Measurements from ENCODE around the gene MMP19. TPM values are rescaled to one million over a fixed set of nuclear protein-coding genes. Genes with fewer than 3 reads are reported as not detected.

MMP19 gene
- total RNA-seq, 1 experiment from 2014 or later, result 0.04 TPM

DNA sequence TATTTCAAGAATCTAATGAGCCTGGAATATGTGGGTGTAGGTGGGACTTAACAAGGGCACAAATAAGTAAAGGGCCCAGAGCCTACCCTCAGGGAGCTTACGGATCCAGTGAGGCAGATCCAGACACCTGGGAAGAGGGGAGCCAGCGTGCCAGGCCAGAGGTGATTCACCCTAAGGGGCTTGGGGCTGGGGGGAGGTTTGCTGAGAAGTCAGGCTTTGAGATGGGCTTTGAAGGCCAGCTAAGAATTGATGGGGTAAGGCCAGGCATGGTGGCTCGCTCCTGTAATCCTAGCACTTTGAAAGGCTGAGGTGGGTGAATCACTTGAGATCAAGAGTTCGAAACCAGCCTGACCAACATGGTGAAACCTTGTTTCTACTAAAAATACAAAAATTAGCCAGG is 695 bp upstream of the MMP19 start:
- no peaks in the 10 kb centered on the region for H3K27me3 ChIP-seq (ENCODE audit: low read length)
- no peak overlapping the region for H3K4me3 ChIP-seq (ENCODE audit: low read length)
- H2AFZ ChIP-seq (ENCODE audit: low read length), result no peak overlapping the region
- no peak for TF ChIP-seq EZH2 (IDR thresholded peaks at IDR 0.05; ENCODE audit: low read length, unreplicated experiment)
- ATAC-seq (no peak), DNase-seq (no peak)
- intact Hi-C loops (cut with micrococcal nuclease), result no loop called here
- no peaks in the 10 kb centered on the region for H3K79me2 ChIP-seq (ENCODE audit: low read length)
- peaks cover 9% of the 10 kb centered on the region for H3K4me1 ChIP-seq (ENCODE audit: insufficient read depth, low read length)
- no peak overlapping the region for H3K9ac ChIP-seq (ENCODE audit: low read length)
- H3K4me2 ChIP-seq (ENCODE audit: low read length), result no peak overlapping the region
- ChIA-PET POLR2A (ENCODE audit: unreplicated experiment) (no interaction called here), CTCF (no interaction called here)
- H3K27ac ChIP-seq (ENCODE audit: low read length), result no peak overlapping the region
- H3K9me2 ChIP-seq (replicated peaks; ENCODE audit: low read length), result no peaks in the 10 kb centered on the region
- no TSS peak for BruUV-seq (replicated peaks)
- H3K9me3 ChIP-seq (ENCODE audit: low read length), result no peaks in the 10 kb centered on the region
- H3F3A ChIP-seq (ENCODE audit: low read length, unreplicated experiment), result no peaks in the 10 kb centered on the region
- H3K36me3 ChIP-seq (ENCODE audit: low read depth, low read length), result no peaks in the 10 kb centered on the region
- no peaks in the 10 kb centered on the region for H4K20me1 ChIP-seq (ENCODE audit: low read length)

DNA sequence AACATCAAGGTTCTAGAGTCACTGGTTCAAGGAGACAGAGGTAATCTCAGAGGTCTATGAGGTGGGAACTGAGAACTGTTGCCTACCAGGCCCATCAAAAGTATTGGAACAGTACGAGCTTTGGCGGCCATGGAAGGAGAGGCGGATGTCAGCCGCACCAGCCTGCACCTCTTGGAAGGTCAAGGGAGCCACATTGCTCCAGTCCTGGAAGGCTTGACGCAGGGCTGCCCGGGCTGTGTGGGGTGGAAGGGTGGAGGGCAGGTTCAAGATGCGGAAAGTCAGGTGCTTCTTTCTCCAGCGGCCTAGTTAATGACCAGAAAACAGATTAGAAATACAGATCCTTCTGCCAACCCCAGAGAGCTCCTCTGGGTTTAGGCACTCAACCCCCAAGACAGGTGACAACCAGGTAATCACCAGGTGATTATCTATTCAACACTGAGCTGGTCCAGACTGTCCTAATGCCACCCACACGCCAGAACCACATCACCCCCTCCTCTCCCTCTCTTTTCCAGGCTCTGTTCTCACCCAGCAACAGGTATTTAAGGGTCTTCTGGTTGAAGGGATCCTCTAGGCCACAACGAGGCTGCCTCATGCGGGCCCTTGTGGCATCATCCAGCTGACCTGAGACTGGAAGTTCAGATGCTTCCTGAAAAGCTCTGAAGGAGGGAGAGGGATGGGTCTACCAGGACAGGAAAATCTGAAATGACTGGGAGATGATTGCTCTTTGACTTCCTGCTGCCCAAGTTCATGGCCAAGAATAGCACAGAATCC is 2.0 kb downstream of the MMP19 start:
- H4K20me1 ChIP-seq (ENCODE audit: low read length), result no peaks in the 10 kb centered on the region
- ChIA-PET POLR2A (ENCODE audit: unreplicated experiment) (no interaction called here), CTCF (no interaction called here)
- no peaks in the 10 kb centered on the region for H3F3A ChIP-seq (ENCODE audit: low read length, unreplicated experiment)
- no peak overlapping the region for H3K4me2 ChIP-seq (ENCODE audit: low read length)
- H2AFZ ChIP-seq (ENCODE audit: low read length), result no peak overlapping the region
- intact Hi-C loops (cut with micrococcal nuclease), result no loop called here
- BruUV-seq (replicated peaks), result no TSS peak
- no peaks in the 10 kb centered on the region for H3K36me3 ChIP-seq (ENCODE audit: low read depth, low read length)
- peaks cover 9% of the 10 kb centered on the region for H3K4me1 ChIP-seq (ENCODE audit: insufficient read depth, low read length)
- H3K9me3 ChIP-seq (ENCODE audit: low read length), result no peaks in the 10 kb centered on the region
- H3K27ac ChIP-seq (ENCODE audit: low read length), result no peak overlapping the region
- H3K9ac ChIP-seq (ENCODE audit: low read length), result no peak overlapping the region
- TF ChIP-seq EZH2phosphoT487 (IDR thresholded peaks at IDR 0.05; ENCODE audit: borderline replicate concordance, low read length) (no peak), EZH2 (IDR thresholded peaks at IDR 0.05; ENCODE audit: low read length, unreplicated experiment) (no peak)
- TF ChIP-seq, protein P1, sequence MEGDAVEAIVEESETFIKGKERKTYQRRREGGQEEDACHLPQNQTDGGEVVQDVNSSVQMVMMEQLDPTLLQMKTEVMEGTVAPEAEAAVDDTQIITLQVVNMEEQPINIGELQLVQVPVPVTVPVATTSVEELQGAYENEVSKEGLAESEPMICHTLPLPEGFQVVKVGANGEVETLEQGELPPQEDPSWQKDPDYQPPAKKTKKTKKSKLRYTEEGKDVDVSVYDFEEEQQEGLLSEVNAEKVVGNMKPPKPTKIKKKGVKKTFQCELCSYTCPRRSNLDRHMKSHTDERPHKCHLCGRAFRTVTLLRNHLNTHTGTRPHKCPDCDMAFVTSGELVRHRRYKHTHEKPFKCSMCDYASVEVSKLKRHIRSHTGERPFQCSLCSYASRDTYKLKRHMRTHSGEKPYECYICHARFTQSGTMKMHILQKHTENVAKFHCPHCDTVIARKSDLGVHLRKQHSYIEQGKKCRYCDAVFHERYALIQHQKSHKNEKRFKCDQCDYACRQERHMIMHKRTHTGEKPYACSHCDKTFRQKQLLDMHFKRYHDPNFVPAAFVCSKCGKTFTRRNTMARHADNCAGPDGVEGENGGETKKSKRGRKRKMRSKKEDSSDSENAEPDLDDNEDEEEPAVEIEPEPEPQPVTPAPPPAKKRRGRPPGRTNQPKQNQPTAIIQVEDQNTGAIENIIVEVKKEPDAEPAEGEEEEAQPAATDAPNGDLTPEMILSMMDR (conservative IDR thresholded peaks at IDR 0.05; ENCODE audit: low read depth, low read length), result no peak
- no peak for ATAC-seq
- no peaks in the 10 kb centered on the region for H3K27me3 ChIP-seq (ENCODE audit: low read length)
- H3K4me3 ChIP-seq (ENCODE audit: low read length), result no peak overlapping the region
- H3K9me2 ChIP-seq (replicated peaks; ENCODE audit: low read length), result no peaks in the 10 kb centered on the region
- no peaks in the 10 kb centered on the region for H3K79me2 ChIP-seq (ENCODE audit: low read length)
- DNase-seq, result no peak

DNA sequence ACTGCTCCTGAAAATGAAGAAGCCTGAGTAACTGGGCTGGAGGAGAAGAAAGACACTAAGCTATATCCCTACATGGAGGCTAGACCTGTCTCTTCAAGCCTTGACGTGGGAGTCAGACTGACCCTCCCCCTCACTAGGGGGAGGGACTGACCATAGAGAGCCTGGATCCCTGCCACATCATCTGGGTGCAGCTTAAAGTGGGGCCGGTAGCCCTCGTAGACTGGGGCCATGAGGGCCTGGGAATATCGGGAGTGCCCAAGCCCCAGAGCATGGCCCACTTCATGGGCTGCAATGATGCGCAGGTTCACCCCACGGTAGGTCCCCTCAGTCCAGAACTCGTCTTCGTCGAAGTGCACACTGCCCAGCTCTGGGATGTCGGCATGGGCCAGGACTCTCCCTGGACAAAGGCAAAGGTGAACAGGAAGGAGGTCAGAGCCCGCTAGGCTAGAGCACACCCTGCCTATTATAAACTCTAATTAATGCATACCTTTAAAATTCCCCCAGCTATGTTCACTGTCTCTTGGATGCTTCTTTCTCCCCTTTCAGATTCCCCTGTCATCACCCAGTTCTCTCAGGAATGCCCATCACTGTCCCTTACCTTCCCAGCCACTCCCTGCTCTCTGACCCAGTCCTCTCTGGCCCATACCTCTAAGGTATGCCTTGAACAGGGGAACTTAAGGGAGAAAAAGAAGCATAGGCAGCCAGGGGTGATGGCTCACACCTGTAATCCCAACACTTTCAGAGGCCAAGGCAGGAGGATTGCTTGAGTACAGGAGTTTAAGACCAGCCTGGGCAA is 3.2 kb downstream of the MMP19 start:
- Histone ChIP-seq H3K27ac (ENCODE audit: low read length) (no peak overlapping the region), H3K4me3 (ENCODE audit: low read length) (no peak overlapping the region), H3K79me2 (ENCODE audit: low read length) (no peaks in the 10 kb centered on the region), H3K4me1 (ENCODE audit: insufficient read depth, low read length) (peaks cover 9% of the 10 kb centered on the region), H3K36me3 (ENCODE audit: low read depth, low read length) (no peaks in the 10 kb centered on the region), H2AFZ (ENCODE audit: low read length) (no peak overlapping the region), H3K4me2 (ENCODE audit: low read length) (no peak overlapping the region), H3K9ac (ENCODE audit: low read length) (no peak overlapping the region), H3K27me3 (ENCODE audit: low read length) (no peaks in the 10 kb centered on the region), H3K9me2 (replicated peaks; ENCODE audit: low read length) (no peaks in the 10 kb centered on the region), H4K20me1 (ENCODE audit: low read length) (no peaks in the 10 kb centered on the region), H3F3A (ENCODE audit: low read length, unreplicated experiment) (no peaks in the 10 kb centered on the region), H3K9me3 (ENCODE audit: low read length) (no peaks in the 10 kb centered on the region)
- DNase-seq (peak; percentile 35), ATAC-seq (peak; percentile 24; the same call in 1 of the 2 replicates)
- CTCF ChIA-PET, result no interaction called here
- no TSS peak for BruUV-seq (replicated peaks)
- POLR2A ChIA-PET (ENCODE audit: unreplicated experiment), result no interaction called here
- intact Hi-C loops (cut with micrococcal nuclease), result no loop called here
- TF ChIP-seq, protein P1 (conservative IDR thresholded peaks at IDR 0.05; ENCODE audit: low read depth, low read length), result no peak
- TF ChIP-seq EZH2 (IDR thresholded peaks at IDR 0.05; ENCODE audit: low read length, unreplicated experiment), result no peak
